Stimulated activated CD4-positive, alpha-beta T cell treated with anti-CD3 and anti-CD28 coated beads, TNF-alpha, amount 100 ng/mL, for 1 hour (primary cell): ENCODE results near the gene TENM4.

Experiments used
- DNase-seq, 3 donors: peaks; one replicate each; pipeline ENCODE4 v3.0.0-alpha.2; 2020; ENCODE audit warnings: low read depth in 3 of 3, low spot score in 1 of 3

The TENM4 gene

DNA sequence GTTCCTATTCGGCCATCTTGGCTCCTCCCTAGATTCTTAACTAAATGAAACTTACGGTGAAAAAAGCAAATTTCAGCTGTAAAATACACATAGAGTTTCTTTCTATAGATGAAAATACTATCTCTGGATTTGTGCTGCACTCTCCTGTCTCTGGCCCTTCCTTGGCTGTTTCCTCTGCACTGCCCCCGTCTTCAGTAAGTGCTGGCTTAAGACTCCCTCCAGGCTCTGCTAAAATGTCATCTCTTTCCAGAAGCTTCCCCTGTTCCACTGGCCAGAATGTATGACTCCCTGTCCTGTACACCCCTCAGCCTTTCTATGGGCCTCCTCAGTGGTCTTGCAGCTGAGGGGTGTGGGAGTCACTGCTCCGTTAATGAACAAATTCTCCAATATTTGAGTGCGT lies 757.1 kb downstream of the TENM4 start:
- DNase-seq = no peak

GRCh38 chr11:78676026-78676557 lies 764.7 kb downstream of the TENM4 start:
- DNase-seq = no peak

DNA sequence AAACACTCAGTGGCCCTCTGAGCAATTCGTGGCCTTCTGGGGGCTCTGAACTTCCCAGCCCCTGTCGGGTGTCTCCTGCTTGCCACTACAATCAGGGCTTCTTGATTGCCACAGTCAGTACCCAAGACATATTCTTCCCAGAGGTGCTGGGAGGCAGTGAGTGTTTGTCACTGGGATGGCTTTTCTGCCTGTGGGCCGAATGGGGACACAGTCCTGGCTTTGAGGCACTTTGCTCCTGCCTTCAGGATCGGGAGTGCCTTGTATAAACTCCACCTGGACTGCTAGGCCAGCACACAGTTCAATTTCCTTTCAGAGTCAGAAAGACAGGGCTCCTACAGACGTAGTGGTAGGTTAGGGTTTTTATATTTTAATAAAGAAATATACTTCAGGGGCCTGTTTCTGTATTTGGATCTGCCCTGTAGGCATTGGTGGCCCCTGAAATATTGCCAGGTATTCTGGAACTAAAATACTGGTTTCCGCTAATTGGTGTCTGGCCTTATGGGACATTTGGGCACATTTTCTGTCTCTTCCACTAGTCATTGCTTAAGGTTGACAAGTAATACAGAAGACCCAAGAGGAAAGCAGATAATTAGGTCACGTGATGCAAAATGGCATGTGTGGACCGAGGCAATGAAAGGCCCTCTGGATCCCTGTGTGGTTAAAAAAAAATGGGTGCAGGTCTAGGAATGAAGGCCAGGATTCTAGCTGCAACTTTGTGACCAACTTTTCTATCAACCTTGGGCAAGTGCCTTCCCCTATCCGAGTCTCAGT lies 767.8 kb downstream of the TENM4 start:
- no peak for DNase-seq

- no peak for DNase-seq
Observed at GRCh38 chr11:78669249-78669648, 771.6 kb downstream of the TENM4 start.

GRCh38 chr11:78667461-78667860 lies 773.4 kb downstream of the TENM4 start:
- DNase-seq = no peak

GRCh38 chr11:78666675-78667160 lies 774.1 kb downstream of the TENM4 start:
- DNase-seq = no peak

GRCh38 chr11:78664636-78665035 lies 776.2 kb downstream of the TENM4 start:
- no peak for DNase-seq

DNA sequence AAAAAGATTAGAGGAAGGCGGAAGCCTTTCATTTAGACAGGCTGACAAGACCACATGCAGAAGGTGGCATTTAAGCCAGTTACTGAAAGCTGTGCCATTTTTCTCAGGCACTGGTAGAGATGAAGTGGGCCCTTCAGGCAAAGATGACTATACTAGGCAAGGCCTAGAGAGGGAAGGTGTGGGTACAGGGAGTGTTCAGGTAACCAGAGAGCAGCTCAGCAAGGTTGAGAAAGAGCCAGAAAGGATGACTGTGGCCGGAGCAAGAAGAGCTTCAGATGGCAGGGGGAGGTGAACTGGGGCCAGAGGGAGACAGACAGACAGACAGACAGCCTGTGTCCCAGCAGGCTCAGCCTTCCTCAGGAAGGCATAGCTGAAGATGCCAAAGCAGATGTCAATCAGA lies 778.0 kb downstream of the TENM4 start:
- DNase-seq = no peak

- no peak for DNase-seq
Observed at GRCh38 chr11:78660471-78660870, 780.4 kb downstream of the TENM4 start.

DNA sequence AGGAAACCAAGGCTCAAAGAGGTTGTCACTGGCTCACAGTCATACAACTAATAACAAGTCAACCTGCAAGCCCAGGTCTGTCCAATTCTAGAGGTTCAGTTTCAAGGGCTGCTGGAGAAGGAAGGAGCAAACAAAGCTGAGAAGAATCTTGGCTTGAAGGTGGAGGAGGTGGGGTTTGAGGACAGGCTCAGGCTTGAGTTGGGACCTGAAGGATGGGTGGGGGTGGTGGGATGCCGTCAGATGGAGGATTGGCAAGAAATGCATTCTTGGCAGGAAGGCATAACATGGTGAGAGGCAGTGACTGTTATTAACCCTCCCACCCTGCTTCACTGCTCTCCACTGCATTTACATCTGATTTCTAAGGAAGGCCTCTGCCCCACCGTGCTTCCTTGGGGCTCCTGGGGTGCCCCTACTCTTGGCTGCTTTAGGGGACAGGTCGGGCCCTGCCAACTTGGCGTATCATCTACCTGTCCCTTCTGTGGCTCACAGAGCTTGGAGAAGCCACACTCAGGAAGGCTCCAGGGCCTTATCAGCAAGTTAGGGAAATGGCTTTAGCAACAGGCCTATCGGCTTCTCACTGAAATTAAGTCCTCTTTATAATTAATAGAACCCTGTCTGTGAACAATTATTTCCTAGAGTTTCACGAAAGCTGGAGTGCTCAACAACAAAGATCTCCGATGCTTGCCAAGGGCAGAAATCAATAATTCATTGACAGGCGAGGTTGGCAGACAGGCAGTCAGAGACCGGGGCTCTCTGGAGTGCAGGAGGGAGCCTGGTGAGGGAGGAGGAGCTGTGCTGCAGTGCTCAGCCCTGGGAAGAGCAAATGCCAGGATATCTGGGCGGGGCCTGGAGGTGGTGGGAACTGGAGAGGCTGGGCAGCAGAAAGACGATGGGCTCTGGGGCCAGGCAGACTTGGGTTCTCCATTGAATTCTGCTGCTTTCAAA lies 781.2 kb downstream of the TENM4 start:
- DNase-seq = no peak

GRCh38 chr11:78657968-78658839 lies 782.6 kb downstream of the TENM4 start:
- DNase-seq = no peak

DNA sequence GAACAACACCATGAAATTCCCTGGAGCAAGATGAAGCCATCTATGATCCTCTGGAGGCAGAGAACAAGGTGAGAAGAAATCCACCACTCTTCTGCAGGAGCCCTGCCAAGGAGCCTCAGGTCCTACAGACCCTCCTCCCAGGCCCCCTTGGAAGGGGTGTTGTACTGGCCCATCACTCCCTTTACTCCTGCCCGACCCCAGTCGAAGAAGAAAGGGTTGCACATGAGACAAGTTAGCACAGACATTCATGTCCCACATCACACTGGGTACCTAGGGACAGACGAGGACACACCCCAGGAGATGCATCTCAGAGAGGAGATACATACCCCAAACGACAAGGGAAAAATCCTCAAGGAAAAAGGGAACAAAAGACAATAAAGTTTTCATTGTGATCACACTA lies 783.4 kb downstream of the TENM4 start:
- no peak for DNase-seq

GRCh38 chr11:78656984-78657383 lies 783.8 kb downstream of the TENM4 start:
- DNase-seq = no peak

DNA sequence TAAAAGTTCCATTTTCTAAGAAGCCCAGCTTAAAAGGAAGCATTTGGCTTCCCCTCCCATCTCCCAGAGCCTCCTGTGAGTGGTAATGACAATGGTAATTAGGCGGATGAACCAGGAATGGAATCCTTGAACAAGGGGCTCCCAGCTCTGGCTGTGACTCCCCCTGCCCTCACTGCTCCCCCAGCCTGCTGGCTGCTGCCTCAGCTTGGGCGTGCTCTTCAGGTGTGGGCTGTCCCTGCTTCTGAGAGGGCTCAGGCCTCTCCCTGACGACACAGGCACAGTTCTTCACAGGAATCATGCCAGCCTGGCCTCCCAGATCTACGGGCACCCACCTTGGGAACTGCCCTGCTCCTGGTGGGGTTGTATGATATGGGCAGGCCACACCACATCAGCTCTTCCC lies 784.5 kb downstream of the TENM4 start:
- DNase-seq = no peak

DNA sequence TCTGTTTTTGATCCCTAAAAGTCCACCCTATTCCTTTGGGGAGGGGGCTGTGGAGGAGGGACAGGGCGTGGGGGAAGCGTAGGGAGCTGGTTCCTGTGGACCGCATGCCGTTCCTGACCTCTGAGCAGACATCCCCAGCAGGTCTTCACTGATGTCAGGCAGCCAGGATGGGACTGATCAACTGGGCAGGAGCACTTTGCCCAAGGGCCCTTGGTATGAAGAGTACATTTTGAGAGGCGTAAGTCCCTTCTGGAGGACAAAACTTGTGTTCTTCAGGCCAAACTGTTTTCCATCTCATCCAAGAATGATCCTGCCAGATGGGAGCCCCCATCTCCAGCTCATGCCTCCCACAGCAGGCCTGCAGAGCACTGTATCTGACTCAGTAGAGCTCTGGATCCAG lies 785.3 kb downstream of the TENM4 start:
- DNase-seq = no peak

DNA sequence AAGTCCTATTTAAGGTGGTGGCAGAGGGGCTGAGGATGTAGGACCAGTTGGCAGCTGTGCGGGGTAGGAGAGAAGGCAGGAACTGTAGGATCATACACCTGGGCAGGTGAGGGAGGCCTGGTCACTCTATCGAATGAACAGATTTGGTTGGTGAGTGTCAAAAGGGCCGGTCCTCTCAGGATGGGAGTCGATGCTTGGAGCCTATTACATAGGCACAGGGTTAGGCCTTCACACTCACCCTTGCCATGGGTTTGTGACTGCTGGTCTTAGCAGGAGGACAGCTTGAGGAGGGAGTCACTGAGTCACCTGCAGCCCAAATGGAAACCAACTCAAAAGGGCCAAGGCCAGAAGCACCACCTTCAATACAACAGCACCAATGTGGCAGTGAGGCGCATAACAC lies 786.0 kb downstream of the TENM4 start:
- DNase-seq = no peak

GRCh38 chr11:78654071-78654470 lies 786.8 kb downstream of the TENM4 start:
- no peak for DNase-seq

GRCh38 chr11:78653294-78653909 lies 787.4 kb downstream of the TENM4 start:
- no peak for DNase-seq

- no peak for DNase-seq
Observed at GRCh38 chr11:78652843-78653239, 788.0 kb downstream of the TENM4 start.
